ENCODE results near the gene GPM6B.

The GPM6B gene

GRCh38 chrX:13721819-13722519 is 94.9 kb downstream of the GPM6B start:
- no peak for DNase-seq

GRCh38 chrX:13721371-13721770 is 95.5 kb downstream of the GPM6B start:
- DNase-seq = no peak

Measured in effector CD4-positive, alpha-beta T cell (primary cell).